GM23248 (cell line): ENCODE measurements around the gene IGF1R.

Experiments
- EZH2 ChIP-seq: fragments of 200-600 bp; sonication (generic); IDR thresholded peaks from 2 replicates; pipeline ENCODE4 v1.6.1; 2018; ENCODE audit warnings: antibody characterized with exemption, mild to moderate bottlenecking; ENCODE audit not compliant: insufficient read depth, poor library complexity, severe bottlenecking
- EZH2phosphoT487 ChIP-seq: fragments of 200-600 bp; sonication (generic); IDR thresholded peaks from 2 replicates; pipeline ENCODE4 v1.6.1; 2018; ENCODE audit warnings: antibody characterized with exemption, moderate library complexity, mild to moderate bottlenecking, low read depth; ENCODE audit not compliant: insufficient read depth

- TF ChIP-seq EZH2phosphoT487, result no peak
- TF ChIP-seq EZH2, result no peak
Measured at GRCh38 chr15:98888820-98889479, 240.6 kb downstream of the IGF1R start.
